IMR-90 (cell line): ENCODE results near the gene APP. TPM values are rescaled to one million over a fixed set of nuclear protein-coding genes. Genes with fewer than 3 reads are reported as not detected.

ENCODE experiments used
- ATAC-seq: fragments of 200-7000 bp; cut with Tn5 transposase; 2 replicates; pipeline ENCODE4 v1.9.1; 2020; ENCODE audit warnings: low read depth, mild to moderate bottlenecking, moderate library complexity
- BruUV-seq: library from RNA; stranded (reverse); fragments of 400-500 nt; replicated peaks from 2 replicates; lab custom pipeline; 2021; lab: Mats Ljungman, UMichigan
- CTCF ChIA-PET: fragments of 300-600 bp; formaldehyde crosslinking; extraction: SDS; loops from one replicate; lab custom pipeline; 2021; ENCODE audit warnings: antibody characterized with exemption; lab: Yijun Ruan, JAX
- POLR2A ChIA-PET: fragments of 300-600 bp; sonication (Branson Sonifier 250); formaldehyde crosslinking; loops from one replicate; lab custom pipeline; 2022; ENCODE audit warnings: antibody characterized with exemption; ENCODE audit not compliant: unreplicated experiment; lab: Charles Lee
- DNase-seq: peaks from one replicate; pipeline ENCODE4 v3.0.0; 2013
- H2AFZ ChIP-seq: replicated peaks from 2 replicates; pipeline ENCODE3; 2013; ENCODE audit warnings: low read length, mild to moderate bottlenecking; ENCODE audit not compliant: poor library complexity
- H2AK5ac ChIP-seq: 2 replicates; pipeline ENCODE4 v1.6.1; 2013; ENCODE audit warnings: low read depth, low read length, inconsistent platforms
- H2AK9ac ChIP-seq: replicated peaks from 2 replicates; pipeline ENCODE3; 2013; ENCODE audit warnings: mild to moderate bottlenecking, low read depth, low read length, moderate library complexity; ENCODE audit not compliant: poor library complexity
- H2BK120ac ChIP-seq: 2 replicates; pipeline ENCODE4 v1.6.1; 2013; ENCODE audit warnings: low read depth, low read length, inconsistent platforms
- H2BK15ac ChIP-seq: 3 replicates; pipeline ENCODE4 v1.6.1; 2013; ENCODE audit warnings: low read depth, low read length, inconsistent platforms
- H2BK20ac ChIP-seq: 2 replicates; pipeline ENCODE4 v1.6.1; 2013; ENCODE audit warnings: low read depth, mild to moderate bottlenecking, inconsistent platforms, low read length, moderate library complexity
- H2BK5ac ChIP-seq: 2 replicates; pipeline ENCODE4 v1.6.1; 2013; ENCODE audit warnings: mild to moderate bottlenecking, low read depth, low read length, inconsistent platforms; ENCODE audit not compliant: poor library complexity, severe bottlenecking
- H3K14ac ChIP-seq: replicated peaks from 2 replicates; pipeline ENCODE4 v1.6.1; 2013; ENCODE audit warnings: low read depth, low read length, inconsistent platforms
- H3K18ac ChIP-seq: 2 replicates; pipeline ENCODE4 v1.6.1; 2013; ENCODE audit warnings: low read depth, low read length, control low read depth
- H3K23ac ChIP-seq: 2 replicates; pipeline ENCODE4 v1.6.1; 2013; ENCODE audit warnings: low read depth, low read length, inconsistent platforms
- H3K27ac ChIP-seq: 2 replicates; pipeline ENCODE4 v1.5.1; 2013; ENCODE audit warnings: mild to moderate bottlenecking, control low read depth, low read length; ENCODE audit not compliant: insufficient read depth
- H3K27me3 ChIP-seq: 2 replicates; pipeline ENCODE4 v1.6.1; 2013; ENCODE audit warnings: low read length; ENCODE audit not compliant: control insufficient read depth, insufficient read depth
- H3K36me3 ChIP-seq: 2 replicates; pipeline ENCODE4 v1.6.1; 2013; ENCODE audit warnings: low read length, mixed read lengths; ENCODE audit not compliant: control insufficient read depth, insufficient read depth
- H3K4ac ChIP-seq: 2 replicates; pipeline ENCODE4 v1.6.1; 2013; ENCODE audit warnings: low read depth, low read length, inconsistent platforms
- H3K4me1 ChIP-seq: 2 replicates; pipeline ENCODE4 v1.6.1; 2013; ENCODE audit warnings: low read length, mixed read lengths; ENCODE audit not compliant: control insufficient read depth, insufficient read depth
- H3K4me2 ChIP-seq: 2 replicates; pipeline ENCODE4 v1.6.1; 2013; ENCODE audit warnings: low read depth, mild to moderate bottlenecking, control low read depth, low read length, moderate library complexity
- H3K4me3 ChIP-seq: 2 replicates; pipeline ENCODE4 v1.5.1; 2013; ENCODE audit warnings: low read depth, mild to moderate bottlenecking, control low read depth, low read length, moderate library complexity; ENCODE audit not compliant: insufficient read depth
- H3K56ac ChIP-seq: 2 replicates; pipeline ENCODE4 v1.6.1; 2013; ENCODE audit warnings: low read length, inconsistent platforms; ENCODE audit not compliant: insufficient read depth; ENCODE audit errors: extremely low read depth
- H3K79me1 ChIP-seq, 2 experiments: 2 replicates each; pipeline ENCODE4 v1.6.1; 2013; ENCODE audit warnings: low read length in 2 of 2, inconsistent platforms in 1 of 2, low read depth in 1 of 2
- H3K9ac ChIP-seq: 2 replicates; pipeline ENCODE4 v1.6.1; 2013; ENCODE audit warnings: low read depth, low read length, control low read depth
- H3K9me1 ChIP-seq: 2 replicates; pipeline ENCODE4 v1.6.1; 2013; ENCODE audit warnings: low read length, inconsistent platforms; ENCODE audit not compliant: insufficient read depth
- H3K9me3 ChIP-seq: 2 replicates; pipeline ENCODE4 v1.6.1; 2013; ENCODE audit warnings: low read length; ENCODE audit not compliant: control insufficient read depth, insufficient read depth
- H4K20me1 ChIP-seq: 2 replicates; pipeline ENCODE4 v1.6.1; 2013; ENCODE audit warnings: low read length, inconsistent platforms; ENCODE audit not compliant: insufficient read depth
- H4K5ac ChIP-seq: 2 replicates; pipeline ENCODE4 v1.6.1; 2013; ENCODE audit warnings: mild to moderate bottlenecking, low read depth, low read length, control low read depth
- H4K8ac ChIP-seq, 2 experiments: 2 replicates each; pipeline ENCODE4 v1.6.1; 2013; ENCODE audit warnings: low read depth in 2 of 2, low read length in 2 of 2, control low read depth in 1 of 2, inconsistent platforms in 1 of 2
- H4K91ac ChIP-seq: 2 replicates; pipeline ENCODE4 v1.6.1; 2013; ENCODE audit warnings: low read depth, low read length, inconsistent platforms; ENCODE audit not compliant: insufficient read depth
- BHLHE40 ChIP-seq: fragments of 150-350 bp; IDR thresholded peaks from 2 replicates; pipeline ENCODE4 v1.6.1; 2016; ENCODE audit warnings: mild to moderate bottlenecking, low read depth, low read length
- CEBPB ChIP-seq: IDR thresholded peaks from 2 replicates; pipeline ENCODE4 v1.6.1; 2012; ENCODE audit warnings: low read depth, low read length, improper control_type of control experiment
- CHD1 ChIP-seq: IDR thresholded peaks from 2 replicates; pipeline ENCODE4 v1.6.1; 2012; ENCODE audit warnings: low read depth, low read length, improper control_type of control experiment
- FOS ChIP-seq: fragments of 150-350 bp; IDR thresholded peaks from 2 replicates; pipeline ENCODE4 v1.6.1; 2016; ENCODE audit warnings: low read depth, low read length
- MAFK ChIP-seq: IDR thresholded peaks from 2 replicates; pipeline ENCODE4 v1.6.1; 2012; ENCODE audit warnings: low read depth, low read length, improper control_type of control experiment
- NFE2L2 ChIP-seq: fragments of 150-350 bp; IDR thresholded peaks from 2 replicates; pipeline ENCODE4 v1.6.1; 2016; ENCODE audit warnings: low read depth, mild to moderate bottlenecking, low read length
- POLR2A ChIP-seq: IDR thresholded peaks from 2 replicates; pipeline ENCODE4 v1.6.1; 2012; ENCODE audit warnings: mild to moderate bottlenecking, low read depth, low read length
- RAD21 ChIP-seq: IDR thresholded peaks from 2 replicates; pipeline ENCODE4 v1.6.1; 2012; ENCODE audit warnings: low read length, improper control_type of control experiment
- RFX5 ChIP-seq: IDR thresholded peaks from 2 replicates; pipeline ENCODE4 v1.8.0; 2012; ENCODE audit warnings: low read depth, mild to moderate bottlenecking, low read length, moderate library complexity
- WGBS, 2 experiments: methylation state at CpG; one replicate each; pipeline versions ENCODE4 v1.1.5 to v1.1.7; 2013; ENCODE audit warnings: missing lambda C conversion rate in 2 of 2; ENCODE audit not compliant: insufficient read length in 1 of 2; ENCODE audit errors: extremely low coverage in 2 of 2; 5-methylcytosine and 5-hydroxymethylcytosine counted together
- dilution Hi-C: fragments of 300-500 bp; cut with HindIII; formaldehyde crosslinking; loops from one replicate; pipeline ENCODE4 v1.14.3; 2018; ENCODE audit warnings: low sequenced_read_pairs; ENCODE audit not compliant: unreplicated experiment
- in situ Hi-C: fragments of 300-500 bp; cut with MboI; formaldehyde crosslinking; loops from 3 replicates; pipeline ENCODE4 v1.14.3; 2019; ENCODE audit warnings: low sequenced_read_pairs, inconsistent platforms, mixed read lengths
- intact Hi-C: fragments of 100-400 bp; cut with micrococcal nuclease; formaldehyde crosslinking; loops from 2 replicates; pipeline ENCODE4 v1.10.0; 2022
- polyA plus RNA-seq, 3 experiments: library from polyadenylated mRNA; depleted of rRNA; stranded (reverse); fragments of >200 nt; gene quantifications; 2 replicates each; pipeline ENCODE4 v1.2.3, GENCODE V29; 2012; ENCODE audit warnings: low replicate concordance in 1 of 3
- total RNA-seq: library from RNA; depleted of rRNA; stranded (reverse); fragments of >200 nt; gene quantifications from 2 replicates; pipeline ENCODE4 v1.2.3, GENCODE V29; 2012

APP gene
- total and polyA plus RNA-seq, 2 of the 4 experiments (the other 2 are of a cell fraction) = 191 to 530 TPM

DNA sequence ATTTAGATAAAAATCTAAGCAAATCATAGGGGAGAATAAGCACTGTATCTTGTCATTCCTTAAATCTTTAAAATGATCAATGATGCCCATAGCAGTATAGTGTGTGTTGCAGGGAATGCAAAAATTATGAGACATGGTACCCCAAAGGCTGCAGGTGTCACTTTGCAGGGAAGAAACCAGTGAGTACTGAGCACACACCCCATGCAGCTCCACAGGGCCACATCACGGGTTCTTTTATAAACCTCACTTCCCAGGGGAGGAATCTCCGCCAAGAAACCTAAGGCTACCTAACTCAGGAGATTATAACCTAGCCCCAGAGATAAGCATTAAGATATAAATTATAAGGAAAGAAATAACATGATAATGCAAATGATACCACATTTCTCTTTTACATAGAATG is 115.6 kb downstream of the APP start:
- Histone ChIP-seq H3K36me3 (peaks cover 6% of the 10 kb centered on the region), H4K91ac (no peak overlapping the region), H4K8ac (no peak overlapping the region), H3K27ac (no peak overlapping the region), H4K5ac (no peak overlapping the region), H3K9me1 (no peaks in the 10 kb centered on the region; the same call in 1 of the 2 replicates), H3K4me3 (no peak overlapping the region), H3K14ac (no peak overlapping the region), H2AK9ac (no peak overlapping the region), H3K4me1 (peaks cover 1% of the 10 kb centered on the region; the same call in 1 of the 2 replicates), H2BK5ac (no peak overlapping the region), H3K27me3 (no peaks in the 10 kb centered on the region), H3K4ac (no peak overlapping the region), H3K4me2 (no peak overlapping the region), H3K18ac (no peak overlapping the region), H2BK15ac (no peak overlapping the region), H2AK5ac (no peak overlapping the region), H2BK120ac (no peak overlapping the region), H3K23ac (no peak overlapping the region), H2AFZ (no peak overlapping the region), H4K20me1 (peaks cover 13% of the 10 kb centered on the region; the same call in 1 of the 2 replicates), H3K9ac (no peak overlapping the region), H2BK20ac (no peak overlapping the region), H3K56ac (no peak overlapping the region), H3K79me1 (peaks cover 49 to 57% of the 10 kb centered on the region in 2 experiments), H3K9me3 (no peaks in the 10 kb centered on the region)
- ATAC-seq = no peak
- BruUV-seq = no TSS peak
- in situ Hi-C loops (no loop called here), intact Hi-C loops (no loop called here), dilution Hi-C loops (no loop called here)
- no peak for TF ChIP-seq POLR2A
- no peak for TF ChIP-seq NFE2L2
- TF ChIP-seq RAD21 = no peak
- no peak for TF ChIP-seq CHD1
- no peak for TF ChIP-seq FOS
- TF ChIP-seq CEBPB = no peak
- TF ChIP-seq RFX5 = no peak
- TF ChIP-seq MAFK = no peak
- TF ChIP-seq BHLHE40 = no peak
- POLR2A ChIA-PET = no interaction called here
- WGBS, 2 experiments = no CpG with 5 or more reads among the region's 2 CpGs
- DNase-seq = no peak
- CTCF ChIA-PET = interaction anchor here (0.6 kb wide), 1 partner anchor 138 kb away, joined by 11 read pairs; no protein-coding TSS in a partner anchor
